ENCODE measurements around the gene CDCA3. TPM values are rescaled to one million over a fixed set of nuclear protein-coding genes. Genes with fewer than 3 reads are reported as not detected.

Gene CDCA3
- total and polyA plus RNA-seq, 2 of the 13 experiments (the other 11 are each of a cell fraction or from before 2014, with no cell fraction given): 32.7 to 56.5 TPM

DNA sequence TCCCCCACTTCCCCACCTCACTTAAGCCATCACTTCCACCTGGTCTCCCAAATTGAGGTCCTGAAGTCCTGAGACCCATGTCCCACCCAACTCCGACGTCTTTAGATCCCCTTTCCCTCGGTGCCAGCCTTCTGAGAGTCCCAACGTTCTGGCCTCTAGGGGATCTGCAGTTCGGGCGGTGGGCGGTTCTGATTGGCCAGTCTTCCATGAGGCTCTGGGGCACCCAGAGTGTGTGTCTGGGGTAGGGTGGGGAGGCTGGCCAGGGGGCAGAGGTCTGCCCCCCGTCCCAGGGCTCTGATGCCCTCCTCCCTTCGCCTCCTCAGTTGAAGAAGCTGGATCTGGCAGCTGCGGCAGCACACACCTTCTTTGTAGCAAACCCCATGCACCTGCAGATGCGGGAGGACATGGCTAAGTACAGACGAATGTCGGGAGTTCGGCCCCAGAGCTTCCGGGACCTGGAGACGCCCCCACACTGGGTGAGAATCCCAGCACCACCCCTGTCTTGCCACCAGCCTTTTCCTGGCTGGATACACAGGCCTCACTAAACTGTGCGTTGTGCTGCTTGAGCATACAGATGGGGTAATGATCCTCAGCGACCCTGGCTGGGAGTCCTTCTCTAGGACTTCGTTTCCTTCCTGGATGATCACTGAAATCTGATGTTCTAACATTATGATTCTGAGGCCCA, 21.4 kb downstream of the CDCA3 start (continued):
- TF ChIP-seq HDAC1 (CRISPR knock-in tag; IDR thresholded peaks at IDR 0.05) (peak; percentile 25; the same call in 1 of the 2 replicates), U2AF2 (IDR thresholded peaks at IDR 0.05; ENCODE audit: low read depth, low read length) (no peak), ISX (CRISPR knock-in tag; conservative IDR thresholded peaks at IDR 0.05) (0 out of 2 replicates have a peak, but pooled peaks have one; percentile 37), ZNF773 (CRISPR knock-in tag; IDR thresholded peaks at IDR 0.05; ENCODE audit: borderline replicate concordance) (no peak), ZNF552 (CRISPR knock-in tag; IDR thresholded peaks at IDR 0.05; ENCODE audit: borderline replicate concordance) (no peak), POLR2AphosphoS2 (IDR thresholded peaks at IDR 0.05; ENCODE audit: low read depth, low read length) (no peak), MEIS2 (CRISPR knock-in tag; IDR thresholded peaks at IDR 0.05) (peak; percentile 61; the same call in 1 of the 2 replicates), SNRNP70 (IDR thresholded peaks at IDR 0.05; ENCODE audit: low read depth, low read length) (no peak), ZNF451 (CRISPR knock-in tag; IDR thresholded peaks at IDR 0.05) (no peak), RBAK (CRISPR knock-in tag; IDR thresholded peaks at IDR 0.05) (no peak)
- TF ChIP-seq, protein P1, sequence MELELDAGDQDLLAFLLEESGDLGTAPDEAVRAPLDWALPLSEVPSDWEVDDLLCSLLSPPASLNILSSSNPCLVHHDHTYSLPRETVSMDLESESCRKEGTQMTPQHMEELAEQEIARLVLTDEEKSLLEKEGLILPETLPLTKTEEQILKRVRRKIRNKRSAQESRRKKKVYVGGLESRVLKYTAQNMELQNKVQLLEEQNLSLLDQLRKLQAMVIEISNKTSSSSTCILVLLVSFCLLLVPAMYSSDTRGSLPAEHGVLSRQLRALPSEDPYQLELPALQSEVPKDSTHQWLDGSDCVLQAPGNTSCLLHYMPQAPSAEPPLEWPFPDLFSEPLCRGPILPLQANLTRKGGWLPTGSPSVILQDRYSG (CRISPR knock-in tag; IDR thresholded peaks at IDR 0.05): 0 out of 2 replicates have a peak, but pooled peaks have one; percentile 50
- TF ChIP-seq, protein P2, sequence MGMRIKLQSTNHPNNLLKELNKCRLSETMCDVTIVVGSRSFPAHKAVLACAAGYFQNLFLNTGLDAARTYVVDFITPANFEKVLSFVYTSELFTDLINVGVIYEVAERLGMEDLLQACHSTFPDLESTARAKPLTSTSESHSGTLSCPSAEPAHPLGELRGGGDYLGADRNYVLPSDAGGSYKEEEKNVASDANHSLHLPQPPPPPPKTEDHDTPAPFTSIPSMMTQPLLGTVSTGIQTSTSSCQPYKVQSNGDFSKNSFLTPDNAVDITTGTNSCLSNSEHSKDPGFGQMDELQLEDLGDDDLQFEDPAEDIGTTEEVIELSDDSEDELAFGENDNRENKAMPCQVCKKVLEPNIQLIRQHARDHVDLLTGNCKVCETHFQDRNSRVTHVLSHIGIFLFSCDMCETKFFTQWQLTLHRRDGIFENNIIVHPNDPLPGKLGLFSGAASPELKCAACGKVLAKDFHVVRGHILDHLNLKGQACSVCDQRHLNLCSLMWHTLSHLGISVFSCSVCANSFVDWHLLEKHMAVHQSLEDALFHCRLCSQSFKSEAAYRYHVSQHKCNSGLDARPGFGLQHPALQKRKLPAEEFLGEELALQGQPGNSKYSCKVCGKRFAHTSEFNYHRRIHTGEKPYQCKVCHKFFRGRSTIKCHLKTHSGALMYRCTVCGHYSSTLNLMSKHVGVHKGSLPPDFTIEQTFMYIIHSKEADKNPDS (CRISPR knock-in tag; IDR thresholded peaks at IDR 0.05): no peak
- TF ChIP-seq, protein P3, sequence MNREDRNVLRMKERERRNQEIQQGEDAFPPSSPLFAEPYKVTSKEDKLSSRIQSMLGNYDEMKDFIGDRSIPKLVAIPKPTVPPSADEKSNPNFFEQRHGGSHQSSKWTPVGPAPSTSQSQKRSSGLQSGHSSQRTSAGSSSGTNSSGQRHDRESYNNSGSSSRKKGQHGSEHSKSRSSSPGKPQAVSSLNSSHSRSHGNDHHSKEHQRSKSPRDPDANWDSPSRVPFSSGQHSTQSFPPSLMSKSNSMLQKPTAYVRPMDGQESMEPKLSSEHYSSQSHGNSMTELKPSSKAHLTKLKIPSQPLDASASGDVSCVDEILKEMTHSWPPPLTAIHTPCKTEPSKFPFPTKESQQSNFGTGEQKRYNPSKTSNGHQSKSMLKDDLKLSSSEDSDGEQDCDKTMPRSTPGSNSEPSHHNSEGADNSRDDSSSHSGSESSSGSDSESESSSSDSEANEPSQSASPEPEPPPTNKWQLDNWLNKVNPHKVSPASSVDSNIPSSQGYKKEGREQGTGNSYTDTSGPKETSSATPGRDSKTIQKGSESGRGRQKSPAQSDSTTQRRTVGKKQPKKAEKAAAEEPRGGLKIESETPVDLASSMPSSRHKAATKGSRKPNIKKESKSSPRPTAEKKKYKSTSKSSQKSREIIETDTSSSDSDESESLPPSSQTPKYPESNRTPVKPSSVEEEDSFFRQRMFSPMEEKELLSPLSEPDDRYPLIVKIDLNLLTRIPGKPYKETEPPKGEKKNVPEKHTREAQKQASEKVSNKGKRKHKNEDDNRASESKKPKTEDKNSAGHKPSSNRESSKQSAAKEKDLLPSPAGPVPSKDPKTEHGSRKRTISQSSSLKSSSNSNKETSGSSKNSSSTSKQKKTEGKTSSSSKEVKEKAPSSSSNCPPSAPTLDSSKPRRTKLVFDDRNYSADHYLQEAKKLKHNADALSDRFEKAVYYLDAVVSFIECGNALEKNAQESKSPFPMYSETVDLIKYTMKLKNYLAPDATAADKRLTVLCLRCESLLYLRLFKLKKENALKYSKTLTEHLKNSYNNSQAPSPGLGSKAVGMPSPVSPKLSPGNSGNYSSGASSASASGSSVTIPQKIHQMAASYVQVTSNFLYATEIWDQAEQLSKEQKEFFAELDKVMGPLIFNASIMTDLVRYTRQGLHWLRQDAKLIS (CRISPR knock-in tag; IDR thresholded peaks at IDR 0.05): no peak
- TF ChIP-seq, protein P4, sequence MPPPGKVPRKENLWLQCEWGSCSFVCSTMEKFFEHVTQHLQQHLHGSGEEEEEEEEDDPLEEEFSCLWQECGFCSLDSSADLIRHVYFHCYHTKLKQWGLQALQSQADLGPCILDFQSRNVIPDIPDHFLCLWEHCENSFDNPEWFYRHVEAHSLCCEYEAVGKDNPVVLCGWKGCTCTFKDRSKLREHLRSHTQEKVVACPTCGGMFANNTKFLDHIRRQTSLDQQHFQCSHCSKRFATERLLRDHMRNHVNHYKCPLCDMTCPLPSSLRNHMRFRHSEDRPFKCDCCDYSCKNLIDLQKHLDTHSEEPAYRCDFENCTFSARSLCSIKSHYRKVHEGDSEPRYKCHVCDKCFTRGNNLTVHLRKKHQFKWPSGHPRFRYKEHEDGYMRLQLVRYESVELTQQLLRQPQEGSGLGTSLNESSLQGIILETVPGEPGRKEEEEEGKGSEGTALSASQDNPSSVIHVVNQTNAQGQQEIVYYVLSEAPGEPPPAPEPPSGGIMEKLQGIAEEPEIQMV (CRISPR knock-in tag; IDR thresholded peaks at IDR 0.05; ENCODE audit: low read depth): peak; percentile 8; the same call in 1 of the 2 replicates
- TF ChIP-seq, protein P5, sequence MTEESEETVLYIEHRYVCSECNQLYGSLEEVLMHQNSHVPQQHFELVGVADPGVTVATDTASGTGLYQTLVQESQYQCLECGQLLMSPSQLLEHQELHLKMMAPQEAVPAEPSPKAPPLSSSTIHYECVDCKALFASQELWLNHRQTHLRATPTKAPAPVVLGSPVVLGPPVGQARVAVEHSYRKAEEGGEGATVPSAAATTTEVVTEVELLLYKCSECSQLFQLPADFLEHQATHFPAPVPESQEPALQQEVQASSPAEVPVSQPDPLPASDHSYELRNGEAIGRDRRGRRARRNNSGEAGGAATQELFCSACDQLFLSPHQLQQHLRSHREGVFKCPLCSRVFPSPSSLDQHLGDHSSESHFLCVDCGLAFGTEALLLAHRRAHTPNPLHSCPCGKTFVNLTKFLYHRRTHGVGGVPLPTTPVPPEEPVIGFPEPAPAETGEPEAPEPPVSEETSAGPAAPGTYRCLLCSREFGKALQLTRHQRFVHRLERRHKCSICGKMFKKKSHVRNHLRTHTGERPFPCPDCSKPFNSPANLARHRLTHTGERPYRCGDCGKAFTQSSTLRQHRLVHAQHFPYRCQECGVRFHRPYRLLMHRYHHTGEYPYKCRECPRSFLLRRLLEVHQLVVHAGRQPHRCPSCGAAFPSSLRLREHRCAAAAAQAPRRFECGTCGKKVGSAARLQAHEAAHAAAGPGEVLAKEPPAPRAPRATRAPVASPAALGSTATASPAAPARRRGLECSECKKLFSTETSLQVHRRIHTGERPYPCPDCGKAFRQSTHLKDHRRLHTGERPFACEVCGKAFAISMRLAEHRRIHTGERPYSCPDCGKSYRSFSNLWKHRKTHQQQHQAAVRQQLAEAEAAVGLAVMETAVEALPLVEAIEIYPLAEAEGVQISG (CRISPR knock-in tag; IDR thresholded peaks at IDR 0.05): peak; percentile 37; the same call in 1 of the 2 replicates
- TF ChIP-seq, protein P6, sequence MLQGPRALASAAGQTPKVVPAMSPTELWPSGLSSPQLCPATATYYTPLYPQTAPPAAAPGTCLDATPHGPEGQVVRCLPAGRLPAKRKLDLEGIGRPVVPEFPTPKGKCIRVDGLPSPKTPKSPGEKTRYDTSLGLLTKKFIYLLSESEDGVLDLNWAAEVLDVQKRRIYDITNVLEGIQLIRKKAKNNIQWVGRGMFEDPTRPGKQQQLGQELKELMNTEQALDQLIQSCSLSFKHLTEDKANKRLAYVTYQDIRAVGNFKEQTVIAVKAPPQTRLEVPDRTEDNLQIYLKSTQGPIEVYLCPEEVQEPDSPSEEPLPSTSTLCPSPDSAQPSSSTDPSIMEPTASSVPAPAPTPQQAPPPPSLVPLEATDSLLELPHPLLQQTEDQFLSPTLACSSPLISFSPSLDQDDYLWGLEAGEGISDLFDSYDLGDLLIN (CRISPR knock-in tag; IDR thresholded peaks at IDR 0.05; ENCODE audit: borderline replicate concordance): no peak

Data from HepG2 (cell line).